Osteoblast (primary cell): ENCODE data around the gene IGFL2. TPM values are rescaled to one million over a fixed set of nuclear protein-coding genes. Genes with fewer than 3 reads are reported as not detected.
"Not testable (repeated sequence)": the region's sequence is repeated elsewhere in the genome, so short reads cannot be mapped to it uniquely, and the experiment has no call there.

Experiments used
- DNase-seq: peaks from one replicate; pipeline ENCODE4 v3.0.0; 2011; ENCODE audit warnings: low spot score, mixed read lengths; ENCODE audit not compliant: insufficient read length; ENCODE audit errors: missing footprints
- H2AFZ ChIP-seq: 2 replicates; pipeline ENCODE4 v1.6.0; 2011; ENCODE audit warnings: mild to moderate bottlenecking, low read length
- H3K27ac ChIP-seq: 2 replicates; pipeline ENCODE4 v1.5.1; 2011; ENCODE audit warnings: mild to moderate bottlenecking, low read depth, low read length, moderate library complexity
- H3K27me3 ChIP-seq: 2 replicates; pipeline ENCODE4 v1.6.0; 2012; ENCODE audit warnings: mild to moderate bottlenecking, control low read depth, inconsistent platforms, low read length, moderate library complexity; ENCODE audit not compliant: insufficient read depth
- H3K36me3 ChIP-seq: 2 replicates; pipeline ENCODE4 v1.5.1; 2011; ENCODE audit warnings: mild to moderate bottlenecking, low read length, control low read depth, moderate library complexity; ENCODE audit not compliant: insufficient read depth
- H3K4me1 ChIP-seq: 2 replicates; pipeline ENCODE4 v1.5.1; 2011; ENCODE audit warnings: mild to moderate bottlenecking, low read length, control low read depth, moderate library complexity; ENCODE audit not compliant: insufficient read depth
- H3K4me2 ChIP-seq: 2 replicates; pipeline ENCODE4 v1.6.0; 2011; ENCODE audit warnings: mild to moderate bottlenecking, low read length; ENCODE audit not compliant: insufficient read depth
- H3K4me3 ChIP-seq: fragments of 200-600 bp; sonication (generic); 3 replicates; pipeline ENCODE4 v1.5.1; 2012; ENCODE audit warnings: mild to moderate bottlenecking, low read length, inconsistent platforms; ENCODE audit not compliant: insufficient read depth
- H3K79me2 ChIP-seq: 2 replicates; pipeline ENCODE4 v1.6.0; 2012; ENCODE audit warnings: mild to moderate bottlenecking, low read length, control low read depth, inconsistent platforms; ENCODE audit not compliant: insufficient read depth
- H3K9me3 ChIP-seq: 2 replicates; pipeline ENCODE4 v1.5.1; 2011; ENCODE audit warnings: low read depth, low read length, control low read depth
- H4K20me1 ChIP-seq: 2 replicates; pipeline ENCODE4 v1.6.0; 2012; ENCODE audit warnings: mild to moderate bottlenecking, low read length, control low read depth; ENCODE audit not compliant: insufficient read depth
- total RNA-seq: library from RNA; depleted of rRNA; stranded (reverse); fragments of >200 nt; gene quantifications from 2 replicates; pipeline ENCODE4 v1.2.3, GENCODE V29; 2012
- TF ChIP-seq, protein P1 (sequence below): IDR thresholded peaks from 2 replicates; pipeline ENCODE4 v1.5.1; 2011; ENCODE audit warnings: mild to moderate bottlenecking, low read depth, low read length, moderate library complexity; ENCODE audit errors: extremely low read depth

The IGFL2 gene
- total RNA-seq, 1 donor, result not detected

DNA sequence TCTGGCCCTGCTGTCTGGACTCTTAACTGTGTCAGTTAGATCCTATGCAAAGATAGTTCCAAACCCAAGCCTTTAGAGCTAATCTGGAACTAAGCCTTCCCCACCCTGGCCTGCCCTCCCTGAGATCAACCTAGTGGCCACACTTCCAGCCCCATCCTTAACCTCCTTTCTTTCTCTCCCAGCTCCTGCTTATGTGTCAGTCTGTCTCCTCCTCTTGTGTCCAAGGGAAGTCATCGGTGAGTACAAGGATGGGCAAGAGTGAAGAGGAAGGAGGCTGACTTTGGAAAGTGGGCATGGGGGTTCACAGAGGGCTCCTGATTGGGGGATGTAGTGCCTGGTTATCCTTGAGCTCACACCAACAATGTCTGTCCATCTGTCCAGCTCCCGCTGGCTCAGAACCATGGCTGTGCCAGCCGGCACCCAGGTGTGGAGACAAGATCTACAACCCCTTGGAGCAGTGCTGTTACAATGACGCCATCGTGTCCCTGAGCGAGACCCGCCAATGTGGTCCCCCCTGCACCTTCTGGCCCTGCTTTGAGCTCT, 12.3 kb downstream of the IGFL2 start:
- Histone ChIP-seq H3K4me2 (no peak overlapping the region), H3K36me3 (no peaks in the 10 kb centered on the region), H3K4me3 (no peak overlapping the region), H3K79me2 (no peaks in the 10 kb centered on the region), H3K27me3 (peaks cover 42% of the 10 kb centered on the region), H3K4me1 (no peaks in the 10 kb centered on the region), H3K9me3 (no peaks in the 10 kb centered on the region), H3K27ac (no peak overlapping the region), H2AFZ (no peak overlapping the region), H4K20me1 (no peaks in the 10 kb centered on the region)
- TF ChIP-seq, protein P1, sequence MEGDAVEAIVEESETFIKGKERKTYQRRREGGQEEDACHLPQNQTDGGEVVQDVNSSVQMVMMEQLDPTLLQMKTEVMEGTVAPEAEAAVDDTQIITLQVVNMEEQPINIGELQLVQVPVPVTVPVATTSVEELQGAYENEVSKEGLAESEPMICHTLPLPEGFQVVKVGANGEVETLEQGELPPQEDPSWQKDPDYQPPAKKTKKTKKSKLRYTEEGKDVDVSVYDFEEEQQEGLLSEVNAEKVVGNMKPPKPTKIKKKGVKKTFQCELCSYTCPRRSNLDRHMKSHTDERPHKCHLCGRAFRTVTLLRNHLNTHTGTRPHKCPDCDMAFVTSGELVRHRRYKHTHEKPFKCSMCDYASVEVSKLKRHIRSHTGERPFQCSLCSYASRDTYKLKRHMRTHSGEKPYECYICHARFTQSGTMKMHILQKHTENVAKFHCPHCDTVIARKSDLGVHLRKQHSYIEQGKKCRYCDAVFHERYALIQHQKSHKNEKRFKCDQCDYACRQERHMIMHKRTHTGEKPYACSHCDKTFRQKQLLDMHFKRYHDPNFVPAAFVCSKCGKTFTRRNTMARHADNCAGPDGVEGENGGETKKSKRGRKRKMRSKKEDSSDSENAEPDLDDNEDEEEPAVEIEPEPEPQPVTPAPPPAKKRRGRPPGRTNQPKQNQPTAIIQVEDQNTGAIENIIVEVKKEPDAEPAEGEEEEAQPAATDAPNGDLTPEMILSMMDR, result no peak
- DNase-seq, result no peak

DNA sequence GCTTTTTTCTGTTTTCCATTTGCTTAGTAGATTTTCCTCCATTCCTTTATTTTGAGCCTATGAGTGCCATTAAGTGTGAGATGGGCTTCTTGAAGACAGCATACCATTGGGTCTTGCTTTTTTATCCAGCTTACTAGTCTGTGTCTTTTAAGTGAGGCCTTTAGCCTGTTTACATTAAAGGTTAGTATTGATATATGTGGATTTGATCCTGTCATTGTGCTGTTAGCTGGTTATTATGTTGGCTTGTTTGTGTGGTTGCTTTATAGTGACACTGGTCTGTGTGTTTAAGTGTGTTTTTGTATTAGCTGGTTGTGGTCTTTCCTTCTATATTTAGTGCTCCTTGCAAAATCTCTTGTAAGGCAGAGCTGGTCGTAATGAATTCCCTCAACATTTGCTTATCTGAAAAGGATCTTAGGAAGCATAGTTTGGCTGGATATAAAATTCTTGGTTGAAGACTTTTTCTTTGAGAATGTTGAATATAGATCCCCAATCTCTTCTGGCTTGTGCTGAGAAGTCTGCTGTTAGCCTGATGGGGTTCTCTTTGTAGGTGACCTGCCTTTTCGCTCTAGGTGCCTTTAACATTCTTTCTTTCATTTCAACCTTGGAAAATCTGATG, 13.7 kb downstream of the IGFL2 start:
- H4K20me1 ChIP-seq, H2AFZ ChIP-seq, H3K27ac ChIP-seq, H3K79me2 ChIP-seq, H3K4me3 ChIP-seq, H3K4me2 ChIP-seq, DNase-seq, H3K9me3 ChIP-seq, H3K36me3 ChIP-seq, H3K4me1 ChIP-seq: not testable (repeated sequence)
- H3K27me3 ChIP-seq, result peaks cover 36% of the 10 kb centered on the region

DNA sequence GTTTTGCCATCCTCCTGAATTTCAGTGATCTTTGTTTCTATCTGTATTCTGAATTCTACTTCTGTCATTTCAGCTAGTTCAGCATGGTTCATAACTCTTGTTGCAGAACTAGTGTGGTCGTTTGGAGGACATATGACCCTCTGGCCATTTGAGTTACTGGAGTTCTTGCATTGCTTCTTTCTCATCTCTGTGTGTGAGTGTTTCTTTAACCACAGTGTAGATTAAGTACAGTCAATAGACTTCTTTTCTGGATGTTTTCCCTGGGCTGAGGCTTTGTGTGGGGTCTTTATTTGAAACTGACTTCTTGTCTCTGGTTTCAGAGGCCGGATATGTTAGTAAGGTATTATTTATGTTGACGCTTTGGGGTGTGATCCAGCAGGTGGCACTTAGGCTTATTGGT, 14.7 kb downstream of the IGFL2 start:
- Histone ChIP-seq H3K4me2 (no peak overlapping the region), H2AFZ (no peak overlapping the region), H3K36me3 (no peaks in the 10 kb centered on the region), H3K9me3 (no peaks in the 10 kb centered on the region), H3K4me3 (no peak overlapping the region), H3K27ac (no peak overlapping the region), H3K4me1 (no peaks in the 10 kb centered on the region), H4K20me1 (no peaks in the 10 kb centered on the region), H3K79me2 (no peaks in the 10 kb centered on the region), H3K27me3 (peaks cover 39% of the 10 kb centered on the region)
- DNase-seq, result no peak
- TF ChIP-seq, protein P1, result no peak

DNA sequence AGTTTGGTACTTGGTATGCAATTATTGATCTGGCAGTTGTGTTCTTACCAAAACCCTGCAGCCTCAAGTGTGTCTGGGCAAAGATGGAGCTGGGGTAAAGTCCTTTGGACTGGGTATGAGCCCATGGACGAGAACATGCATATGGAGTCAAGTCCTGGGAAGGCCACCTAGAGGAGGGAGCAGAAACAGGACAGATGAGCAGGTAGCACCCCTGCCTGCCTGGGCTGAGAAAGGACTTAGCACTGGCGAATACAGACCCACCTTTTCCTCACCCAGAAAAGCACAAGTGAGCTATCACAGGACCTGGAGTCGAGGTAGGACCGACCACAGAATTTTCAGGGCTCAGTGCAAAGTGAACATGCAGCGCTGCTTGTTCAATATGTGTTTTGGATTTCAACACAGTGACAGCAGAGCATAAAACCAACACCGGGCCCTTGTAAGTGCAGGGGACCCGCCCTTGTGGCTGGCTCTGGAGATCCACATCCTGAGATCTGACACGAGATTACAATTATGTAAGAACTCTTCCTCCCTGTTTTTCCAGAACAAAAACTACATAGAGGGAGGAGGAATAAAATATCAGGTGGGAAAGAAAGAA, 25.9 kb downstream of the IGFL2 start:
- DNase-seq, result no peak
- H3K27ac ChIP-seq, result no peak overlapping the region
- no peak overlapping the region for H2AFZ ChIP-seq
- no peak overlapping the region for H3K4me3 ChIP-seq
- no peaks in the 10 kb centered on the region for H3K4me1 ChIP-seq
- H3K79me2 ChIP-seq, result no peaks in the 10 kb centered on the region
- H3K27me3 ChIP-seq, result peaks cover 52% of the 10 kb centered on the region
- no peaks in the 10 kb centered on the region for H3K36me3 ChIP-seq
- no peak overlapping the region for H3K4me2 ChIP-seq
- no peaks in the 10 kb centered on the region for H4K20me1 ChIP-seq
- TF ChIP-seq, protein P1, result no peak
- H3K9me3 ChIP-seq, result no peaks in the 10 kb centered on the region
